HG03558 (cell line): Measurements from ENCODE around the gene NR6A1.
"Not testable (repeated sequence)": the region's sequence is repeated elsewhere in the genome, so short reads cannot be mapped to it uniquely, and the experiment has no call there.

ENCODE experiments used
- ATAC-seq: cut with Tn5 transposase; IDR thresholded peaks from one replicate; pipeline ENCODE4 v1.9.1; 2021; ENCODE audit warnings: moderate number of reproducible peaks; ENCODE audit not compliant: unreplicated experiment; ENCODE audit errors: extremely low read depth

Gene NR6A1

DNA sequence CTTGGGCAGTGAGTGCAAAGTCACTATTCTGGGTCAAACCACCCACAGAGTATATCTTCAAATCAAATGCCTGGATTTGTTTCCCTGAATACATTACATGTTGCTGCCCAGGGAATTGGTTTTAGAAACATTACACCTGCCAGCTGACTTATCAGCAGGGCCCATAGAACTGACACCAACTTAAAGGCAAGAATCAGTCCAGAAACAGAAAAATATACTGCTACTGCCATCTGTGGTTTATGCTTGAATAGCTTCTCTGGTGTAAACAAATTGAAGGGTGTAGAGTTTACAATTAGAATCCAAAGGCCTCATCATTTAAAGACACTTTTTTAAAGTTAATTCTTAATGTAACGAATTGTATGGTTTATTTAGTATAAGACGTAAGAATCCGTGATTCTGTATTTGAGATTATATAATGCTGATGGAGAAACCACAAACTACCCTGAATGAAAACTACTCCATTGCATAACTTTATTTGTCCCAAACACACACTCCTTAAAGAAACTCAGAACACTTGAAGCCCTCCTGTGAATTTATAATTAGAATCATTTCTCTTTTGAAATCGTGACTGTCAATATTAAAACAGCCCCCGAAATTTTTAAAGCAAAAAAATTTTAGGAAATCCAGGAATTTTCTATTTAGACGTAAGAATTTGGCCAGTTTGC, 6.2 kb downstream of the NR6A1 start:
- no peak for ATAC-seq

GRCh38 chr9:124762633-124763032, 8.5 kb downstream of the NR6A1 start:
- ATAC-seq = no peak

GRCh38 chr9:124761710-124762109, 9.4 kb downstream of the NR6A1 start:
- ATAC-seq = no peak

DNA sequence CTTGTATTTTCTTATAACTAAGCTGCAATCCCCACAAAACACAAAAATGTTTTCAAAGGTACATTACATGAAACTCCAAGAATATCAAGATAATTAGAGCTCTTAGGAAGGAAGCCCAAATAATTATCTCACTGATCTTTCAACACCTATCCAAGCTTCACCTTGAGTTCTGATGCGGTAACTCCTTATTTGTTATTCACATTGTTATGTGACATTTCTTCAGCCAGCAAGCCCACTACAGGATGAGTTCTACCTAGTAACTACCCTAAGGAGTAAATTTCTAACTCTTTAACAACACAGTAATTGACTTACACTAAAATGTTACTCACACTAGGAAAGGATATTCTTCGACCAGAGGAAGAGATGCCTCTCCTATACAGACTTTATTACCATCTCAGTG, 9.9 kb downstream of the NR6A1 start:
- ATAC-seq = no peak

DNA sequence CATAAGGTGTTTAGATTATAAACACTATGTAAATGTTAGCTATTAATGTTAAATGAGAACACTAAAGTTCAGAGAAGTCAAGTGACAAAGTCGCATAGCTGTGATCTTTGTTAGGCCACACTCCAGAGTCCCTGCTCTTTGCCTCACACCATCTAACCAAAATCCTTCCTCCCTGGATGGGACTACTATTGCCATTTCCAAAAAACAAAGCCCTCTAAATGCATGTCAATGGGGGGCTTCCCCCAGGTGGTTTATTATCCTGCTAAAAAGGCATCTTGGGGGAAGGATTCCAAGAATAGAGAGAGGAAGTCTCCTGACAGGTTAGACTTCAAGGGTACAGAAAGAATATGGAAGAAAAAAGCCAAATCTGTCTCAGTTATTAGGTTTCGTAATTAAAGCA, 10.4 kb downstream of the NR6A1 start:
- ATAC-seq = no peak

DNA sequence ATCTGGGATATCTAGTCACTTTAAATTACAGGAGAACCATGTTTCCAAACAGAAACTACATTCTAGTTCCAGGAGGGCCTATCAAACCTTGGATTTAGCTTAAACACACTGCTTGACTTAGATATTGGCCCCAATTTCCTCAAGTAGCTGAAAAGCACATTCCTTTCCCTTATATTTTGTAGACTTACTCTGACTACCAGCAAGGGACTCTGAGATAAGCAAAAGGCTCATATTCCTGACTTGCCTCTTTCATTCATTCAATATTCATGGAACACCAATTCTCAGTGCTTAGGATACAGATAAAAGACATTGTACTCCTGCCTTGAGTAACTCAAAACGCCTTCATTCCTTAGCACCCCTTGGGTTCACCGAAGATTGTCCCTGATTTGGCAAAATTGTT, 11.8 kb downstream of the NR6A1 start:
- ATAC-seq = no peak

DNA sequence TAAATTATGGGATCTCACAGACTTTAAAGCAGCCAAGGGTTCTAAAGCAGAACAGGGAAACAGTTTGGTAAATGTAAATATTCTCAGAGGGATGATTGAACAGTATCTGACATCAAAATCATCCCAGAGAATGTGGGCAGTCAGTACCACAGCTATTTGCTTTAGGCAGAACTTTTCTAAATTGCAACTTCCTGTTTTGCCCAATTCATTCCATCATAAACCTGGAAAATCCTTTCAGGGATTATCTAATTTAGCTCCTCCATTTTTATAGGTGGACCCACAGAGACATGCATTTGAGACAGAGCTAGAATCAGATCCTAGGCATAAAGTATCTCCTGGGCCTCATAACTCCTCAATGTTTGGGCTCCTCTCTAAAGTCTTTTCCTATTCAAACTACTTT, 12.4 kb downstream of the NR6A1 start:
- ATAC-seq = no peak

GRCh38 chr9:124758061-124758460, 13.1 kb downstream of the NR6A1 start:
- ATAC-seq = no peak

GRCh38 chr9:124757616-124758015, 13.5 kb downstream of the NR6A1 start:
- no peak for ATAC-seq

GRCh38 chr9:124756011-124756410, 15.1 kb downstream of the NR6A1 start:
- ATAC-seq = no peak

- no peak for ATAC-seq
These were observed 16.1 kb downstream of the NR6A1 start for GRCh38 chr9:124755061-124755460.

DNA sequence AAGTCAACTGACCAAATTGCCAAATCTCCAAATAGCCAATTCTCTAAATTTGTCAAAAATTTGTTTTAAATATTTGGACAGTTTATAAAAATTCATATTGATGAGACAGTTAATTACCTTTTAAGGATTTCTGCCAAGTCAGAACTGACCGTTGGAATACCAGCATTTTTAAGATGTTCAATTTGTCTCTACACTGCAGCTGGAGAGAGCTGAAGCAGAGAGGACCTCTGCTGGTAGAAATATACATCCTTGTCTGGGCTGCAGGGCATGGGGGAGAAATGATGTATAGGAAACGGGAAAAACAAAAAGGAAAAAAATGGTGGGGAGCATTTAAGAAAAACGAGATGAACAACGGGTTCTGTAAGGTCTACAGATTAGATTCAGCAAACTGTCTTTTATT, 16.8 kb downstream of the NR6A1 start:
- no peak for ATAC-seq

- ATAC-seq = no peak
These were observed 18.1 kb downstream of the NR6A1 start for GRCh38 chr9:124752967-124753366.

- ATAC-seq = no peak
These were observed 21.3 kb downstream of the NR6A1 start for GRCh38 chr9:124749781-124750180.

GRCh38 chr9:124749284-124749683, 21.8 kb downstream of the NR6A1 start:
- no peak for ATAC-seq

- ATAC-seq = no peak
These were observed 24.0 kb downstream of the NR6A1 start for GRCh38 chr9:124747065-124747464.

GRCh38 chr9:124743686-124744348, 27.3 kb downstream of the NR6A1 start:
- no peak for ATAC-seq

GRCh38 chr9:124742940-124743339, 28.2 kb downstream of the NR6A1 start:
- ATAC-seq = no peak

- ATAC-seq = no peak
These were observed 29.4 kb downstream of the NR6A1 start for GRCh38 chr9:124741662-124742061.

GRCh38 chr9:124741149-124741548, 30.0 kb downstream of the NR6A1 start:
- ATAC-seq = no peak

DNA sequence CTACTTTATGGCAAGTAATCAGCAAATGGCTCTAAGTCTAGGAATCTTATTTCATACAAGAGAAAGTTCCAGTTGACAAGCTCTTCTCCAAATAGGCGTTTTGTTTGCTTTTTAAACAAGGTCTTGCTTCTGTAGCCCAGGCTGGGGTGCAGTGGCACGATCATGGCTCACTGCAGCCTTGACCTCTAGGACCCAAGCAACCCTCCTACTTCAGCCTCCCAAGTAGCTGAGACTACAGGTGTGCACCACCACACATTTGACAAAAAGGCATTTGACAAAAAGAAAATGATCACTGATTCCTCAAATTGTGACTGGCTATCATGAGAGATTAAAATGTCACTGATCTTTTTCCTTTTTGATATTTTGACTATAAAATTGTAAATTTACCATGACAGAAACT, 31.8 kb downstream of the NR6A1 start:
- no peak for ATAC-seq

- not testable (repeated sequence) for ATAC-seq
These were observed 33.0 kb downstream of the NR6A1 start for GRCh38 chr9:124738075-124738474.
